C4-2B (cell line): ENCODE measurements around the gene ITPR1.

Experiments used
- CTCF ChIP-seq: fragments of 450-650 bp; conservative IDR thresholded peaks from 2 replicates; pipeline ENCODE4 v1.5.1; 2017; ENCODE audit warnings: mild to moderate bottlenecking
- ZFX ChIP-seq: fragments of 450-650 bp; IDR thresholded peaks from 2 replicates; pipeline ENCODE4 v1.6.1; 2017

GRCh38 chr3:4593014-4593413 is 99.9 kb downstream of the ITPR1 start:
- TF ChIP-seq CTCF (no peak), ZFX (no peak)
